Measurements from ENCODE around the gene MYO18B.

The MYO18B gene

DNA sequence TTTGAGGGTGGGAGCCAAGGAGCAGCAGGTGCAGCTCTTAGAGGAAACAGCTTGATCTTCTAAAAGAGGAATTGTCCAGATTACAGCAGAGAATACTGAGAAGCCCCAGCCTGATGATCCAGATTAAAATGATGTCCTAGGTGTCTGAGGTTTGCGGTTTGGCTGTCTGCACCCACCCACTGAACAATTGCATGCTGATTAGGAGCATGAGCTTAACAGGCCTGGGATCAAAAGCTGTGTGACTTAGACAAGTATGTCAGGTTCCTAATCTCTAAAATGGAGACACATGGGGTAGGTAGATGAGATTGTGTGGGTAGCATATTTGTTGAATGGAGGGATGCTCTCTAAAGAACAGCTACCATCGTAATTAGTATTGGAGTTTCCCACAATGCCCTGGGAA lies 260.5 kb downstream of the MYO18B start:
- DNase-seq = no peak

DNA sequence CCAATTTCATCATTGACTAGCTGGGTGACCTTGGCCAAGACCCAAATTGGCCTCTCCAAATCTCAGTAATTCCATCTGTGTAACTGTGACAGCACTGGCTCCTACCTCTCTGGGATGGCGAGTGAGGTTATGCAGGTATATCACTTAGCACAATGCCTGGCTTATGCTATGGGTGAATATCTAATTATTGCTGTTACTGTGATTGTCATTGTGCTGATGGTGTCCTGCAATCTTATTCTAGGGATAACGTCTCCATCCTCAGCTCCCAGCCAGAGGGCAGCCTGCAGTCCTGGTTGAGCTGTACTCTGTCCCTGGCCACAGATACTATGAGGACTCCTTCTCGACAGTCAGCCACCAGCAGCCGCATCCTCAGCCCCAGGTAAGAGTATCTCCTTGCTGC lies 262.5 kb downstream of the MYO18B start:
- no peak for DNase-seq

DNA sequence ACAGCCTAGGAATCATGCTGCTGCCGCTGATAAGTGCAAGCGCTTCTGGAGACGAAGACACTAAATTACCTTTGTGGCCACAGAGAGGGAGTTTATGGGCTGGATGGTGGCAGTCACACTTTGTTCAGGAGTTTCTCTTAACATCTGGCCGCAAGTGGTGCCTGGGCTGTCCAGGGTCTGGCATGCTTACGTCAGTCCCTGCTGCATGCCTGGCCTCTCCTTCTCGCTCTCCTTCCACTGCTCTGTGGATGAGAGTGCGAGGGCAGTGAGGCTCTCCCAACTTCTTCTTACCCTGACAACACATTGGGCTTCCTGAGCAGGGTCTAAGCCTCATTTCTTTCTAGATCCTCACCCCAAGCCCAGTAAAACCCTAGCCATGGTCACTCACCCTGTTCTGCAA lies 266.6 kb downstream of the MYO18B start:
- DNase-seq = no peak

DNA sequence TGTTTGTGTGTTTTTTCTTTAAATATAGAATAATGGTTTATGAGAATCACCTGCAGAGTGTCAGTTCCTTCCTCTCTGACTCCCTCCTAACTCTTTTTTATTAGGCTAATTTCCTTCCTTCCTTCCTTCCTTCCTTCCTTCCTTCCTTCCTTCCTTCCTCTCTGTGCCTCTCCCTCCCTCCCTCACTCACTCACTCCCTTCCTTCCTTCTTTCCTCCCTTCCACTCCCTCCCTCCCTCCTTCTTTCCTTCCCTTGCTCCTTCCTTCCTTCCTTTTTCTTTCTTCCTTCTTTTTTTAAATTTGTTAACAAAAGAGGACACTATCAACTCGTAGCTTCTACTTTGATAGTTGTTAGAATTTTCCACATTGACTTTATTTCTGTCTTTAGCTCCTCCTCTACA lies 274.9 kb downstream of the MYO18B start:
- no peak for DNase-seq

DNA sequence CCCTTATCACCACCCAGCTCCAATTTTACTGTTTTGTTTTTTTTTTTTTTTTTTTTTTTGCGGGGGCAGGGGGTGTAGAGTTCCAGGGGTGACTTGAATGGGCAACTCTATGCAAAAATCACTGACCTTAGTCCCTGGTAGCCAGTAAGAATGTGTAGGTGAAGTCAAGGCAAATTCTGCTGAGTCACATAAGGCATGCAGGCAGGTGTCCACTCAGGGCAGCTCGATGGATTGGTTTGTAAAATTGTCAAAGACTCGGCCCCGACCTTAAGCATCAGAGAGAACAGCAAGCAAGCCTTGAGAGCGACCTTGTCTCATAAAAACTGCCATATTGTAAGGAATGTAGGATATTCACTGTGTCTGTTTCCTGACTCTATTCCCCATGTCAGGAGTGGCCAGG lies 275.9 kb downstream of the MYO18B start:
- no peak for DNase-seq

GRCh38 chr22:26019596-26019995 lies 277.6 kb downstream of the MYO18B start:
- DNase-seq = no peak

- DNase-seq = no peak
Observed at GRCh38 chr22:26021516-26021915, 279.5 kb downstream of the MYO18B start.

- no peak for DNase-seq
Observed at GRCh38 chr22:26023104-26023775, 281.3 kb downstream of the MYO18B start.

DNA sequence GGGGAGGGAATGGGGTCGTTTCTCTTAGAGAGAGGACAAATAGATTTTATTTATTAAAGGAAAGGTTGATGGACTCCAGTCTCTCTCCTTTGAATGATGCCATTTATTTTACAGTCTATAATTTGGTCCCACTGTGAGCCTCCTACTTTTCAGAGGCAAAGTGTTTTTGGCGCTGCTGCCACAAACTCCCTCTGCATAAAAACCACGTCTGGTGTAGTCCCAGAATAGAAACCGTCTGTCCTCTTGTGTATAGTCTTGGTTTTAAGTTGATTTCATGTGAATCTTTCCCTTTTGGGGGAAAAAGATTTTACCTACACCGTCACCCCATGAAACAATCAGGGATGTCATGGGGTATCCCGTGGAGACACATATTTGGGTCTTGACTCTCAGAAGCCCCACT lies 283.6 kb downstream of the MYO18B start:
- DNase-seq = no peak

- no peak for DNase-seq
Observed at GRCh38 chr22:26027341-26027740, 285.4 kb downstream of the MYO18B start.

DNA sequence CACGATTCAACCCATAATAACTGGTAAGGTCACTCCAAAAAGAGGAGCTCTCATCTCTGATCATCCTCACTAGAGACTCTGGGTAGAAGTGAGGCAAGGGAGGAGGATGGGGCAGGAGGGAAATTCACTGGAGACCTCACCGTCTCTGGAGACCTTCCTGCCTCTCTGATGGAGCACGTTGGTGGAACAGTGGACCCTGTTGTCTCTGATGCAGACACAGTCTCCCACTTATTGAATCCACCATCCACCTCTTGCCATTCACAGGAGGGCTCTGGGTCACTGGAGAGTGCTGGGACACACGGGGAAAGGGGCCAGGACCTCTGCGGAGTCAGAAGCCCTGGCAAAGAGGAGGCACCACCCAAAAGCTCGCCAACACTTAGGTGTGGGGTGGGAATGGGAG lies 289.7 kb downstream of the MYO18B start:
- DNase-seq = no peak

DNA sequence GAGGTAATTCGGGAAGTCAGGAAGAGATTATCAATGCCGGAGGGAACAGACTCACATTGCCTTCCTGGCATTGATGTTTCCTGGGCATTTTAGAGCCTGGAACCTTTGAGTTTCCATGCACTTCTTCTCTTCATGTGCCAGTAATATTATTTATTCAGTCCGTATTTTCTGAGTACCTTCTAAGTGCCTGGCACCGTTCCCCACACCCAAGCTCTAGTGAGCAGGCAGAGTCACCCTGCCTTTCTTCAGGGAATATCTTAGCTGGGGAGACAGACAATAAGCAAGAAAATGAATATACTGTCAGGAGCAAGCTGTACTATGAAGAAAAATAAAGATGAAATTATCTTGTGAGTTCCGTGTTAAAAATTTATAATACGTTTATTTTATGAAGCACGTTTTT lies 291.1 kb downstream of the MYO18B start:
- no peak for DNase-seq

DNA sequence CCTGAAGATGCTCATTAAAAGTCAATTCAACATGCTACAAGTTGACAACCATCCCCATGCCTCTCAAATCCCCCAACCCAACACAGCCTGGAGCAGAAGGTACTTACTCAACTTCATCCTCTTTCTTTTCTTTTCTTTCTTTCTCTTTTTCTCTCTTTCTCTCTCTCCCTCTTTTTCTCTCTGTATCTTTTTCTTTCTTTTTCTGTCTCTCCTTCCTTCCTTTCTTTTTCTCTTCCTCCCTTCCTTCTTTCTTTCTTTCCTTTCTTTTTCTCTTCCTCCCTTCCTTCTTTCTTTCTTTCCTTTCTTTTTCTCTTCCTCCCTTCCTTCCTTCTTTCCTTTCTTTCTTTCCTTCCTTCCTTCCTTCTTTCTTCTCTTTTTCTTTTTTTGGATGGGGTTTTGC lies 291.6 kb downstream of the MYO18B start:
- no peak for DNase-seq

- DNase-seq = no peak
Observed at GRCh38 chr22:26035523-26035922, 293.5 kb downstream of the MYO18B start.

- DNase-seq = no peak
Observed at GRCh38 chr22:26038365-26038764, 296.4 kb downstream of the MYO18B start.

GRCh38 chr22:26041931-26042330 lies 299.9 kb downstream of the MYO18B start:
- DNase-seq = no peak

DNA sequence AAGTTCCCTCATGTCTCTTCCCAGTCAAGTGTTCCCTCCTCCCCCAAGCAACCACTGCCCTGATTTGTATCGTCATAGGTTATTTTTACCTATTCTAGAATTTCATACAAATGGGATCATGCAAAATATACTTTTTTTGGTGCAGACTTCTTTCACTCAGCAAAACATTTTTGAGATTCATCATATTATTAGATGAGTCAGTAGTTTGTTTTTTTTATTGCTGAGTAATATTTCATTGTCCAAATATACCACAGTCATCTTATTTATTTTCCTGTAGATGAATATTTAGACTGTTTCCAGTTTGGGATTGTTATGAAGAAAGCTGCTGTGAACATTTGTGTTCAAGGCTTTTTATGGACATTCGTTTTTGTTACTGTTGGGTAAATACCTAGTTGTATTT lies 301.0 kb downstream of the MYO18B start:
- peak; percentile 1 for DNase-seq

GRCh38 chr22:26045051-26045450 lies 303.1 kb downstream of the MYO18B start:
- DNase-seq = no peak

DNA sequence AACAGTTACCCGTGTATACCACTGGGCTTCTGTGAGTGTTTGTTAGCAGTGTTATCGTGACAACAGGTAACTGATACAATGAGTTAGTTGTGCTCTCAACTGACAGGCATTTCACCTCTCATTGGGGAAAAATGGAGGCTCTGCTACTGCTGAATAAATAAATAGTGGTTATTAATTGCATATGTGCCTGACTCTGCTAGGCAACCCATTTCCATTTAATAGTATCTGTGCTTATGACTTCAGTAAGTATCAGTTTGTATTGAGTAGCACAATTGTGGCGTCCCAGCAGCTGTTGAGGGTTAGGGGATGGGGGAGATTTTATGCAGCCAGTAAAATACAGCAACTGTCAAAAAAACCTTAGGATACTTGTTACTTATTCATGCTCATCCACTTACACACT lies 303.9 kb downstream of the MYO18B start:
- DNase-seq = no peak

- no peak for DNase-seq
Observed at GRCh38 chr22:26047516-26047915, 305.5 kb downstream of the MYO18B start.

DNA sequence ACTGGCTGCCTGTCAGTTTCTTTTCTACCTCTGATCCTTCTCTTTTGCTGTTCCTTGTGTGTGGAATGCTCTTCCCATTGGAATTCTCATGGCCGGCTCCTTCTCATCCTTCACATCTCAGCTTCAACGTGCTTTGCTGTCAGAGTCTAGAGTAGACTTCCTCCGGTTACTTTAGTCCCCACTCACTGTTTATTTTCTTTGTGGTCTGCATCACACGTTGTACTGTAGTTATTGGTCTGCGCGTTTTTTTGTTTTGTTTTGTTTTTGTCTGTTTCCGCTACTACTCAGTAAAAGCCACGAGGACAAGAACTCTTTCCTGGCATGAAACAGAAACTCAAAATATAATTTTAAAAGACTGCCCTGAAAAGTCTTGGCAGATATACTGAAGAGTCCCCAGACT lies 305.9 kb downstream of the MYO18B start:
- no peak for DNase-seq

GRCh38 chr22:26050079-26050478 lies 308.1 kb downstream of the MYO18B start:
- no peak for DNase-seq

- DNase-seq = no peak
Observed at GRCh38 chr22:26053737-26054316, 311.8 kb downstream of the MYO18B start.

GRCh38 chr22:26054841-26055605 lies 313.0 kb downstream of the MYO18B start:
- no peak for DNase-seq
